Ureter (tissue), 1 donor: ENCODE data around the gene DPP9. TPM values are rescaled to one million over a fixed set of nuclear protein-coding genes. Genes with fewer than 3 reads are reported as not detected.
"Not testable (repeated sequence)": the region's sequence is repeated elsewhere in the genome, so short reads cannot be mapped to it uniquely, and the experiment has no call there.

Experiments used
- DNase-seq: peaks from one replicate; pipeline ENCODE4 v3.0.0-alpha.2; 2020; ENCODE audit warnings: low spot score
- total RNA-seq: library from RNA; stranded (reverse); gene quantifications from one replicate; pipeline ENCODE4 v1.2.4, GENCODE V29; 2023
- donor health status: DM: yes; HTN: yes; CAD: no.

Gene DPP9
- total RNA-seq, 1 donor from 2014 or later = 94.8 TPM

GRCh38 chr19:4688587-4688986, 35.1 kb downstream of the DPP9 start:
- DNase-seq = no peak

- DNase-seq = no peak
These were observed 36.2 kb downstream of the DPP9 start for GRCh38 chr19:4687396-4687795.

- DNase-seq = no peak
These were observed 36.9 kb downstream of the DPP9 start for GRCh38 chr19:4686700-4687099.

GRCh38 chr19:4684312-4685095, 39.1 kb downstream of the DPP9 start:
- DNase-seq = no peak

- DNase-seq = no peak
These were observed 41.0 kb downstream of the DPP9 start for GRCh38 chr19:4682417-4683200.

GRCh38 chr19:4680021-4680420, 43.6 kb downstream of the DPP9 start:
- not testable (repeated sequence) for DNase-seq

- DNase-seq = no peak
These were observed 44.5 kb downstream of the DPP9 start for GRCh38 chr19:4678881-4679790.

GRCh38 chr19:4676955-4677731, 46.5 kb downstream of the DPP9 start:
- DNase-seq = no peak

GRCh38 chr19:4675346-4675745, 48.3 kb downstream of the DPP9 start:
- no peak for DNase-seq

GRCh38 chr19:4673726-4674125, 49.9 kb downstream of the DPP9 start:
- no peak for DNase-seq

- no peak for DNase-seq
These were observed 50.4 kb downstream of the DPP9 start for GRCh38 chr19:4673216-4673615.

- DNase-seq = no peak
These were observed 52.3 kb downstream of the DPP9 start for GRCh38 chr19:4671185-4671851.

- DNase-seq = peak; percentile 92
These were observed 53.7 kb downstream of the DPP9 start, which contains the start of gene MYDGF for GRCh38 chr19:4669723-4670480. Gene MYDGF, minus strand, starts transcription at chr19:4670342. Its CDS starts 8 bp downstream, at chr19:4670334.

GRCh38 chr19:4664642-4665041, 59.0 kb downstream of the DPP9 start:
- DNase-seq = no peak

GRCh38 chr19:4662812-4663211, 60.8 kb downstream of the DPP9 start:
- DNase-seq = no peak

GRCh38 chr19:4662020-4662695, 61.5 kb downstream of the DPP9 start:
- no peak for DNase-seq

GRCh38 chr19:4660993-4661392, 62.6 kb downstream of the DPP9 start:
- no peak for DNase-seq

GRCh38 chr19:4660181-4660791, 63.4 kb downstream of the DPP9 start:
- no peak for DNase-seq

- no peak for DNase-seq
These were observed 65.8 kb downstream of the DPP9 start for GRCh38 chr19:4657835-4658234.
